ENCODE measurements around the gene TMEM114.

- TF ChIP-seq EZH2phosphoT487 (IDR thresholded peaks at IDR 0.05; ENCODE audit: insufficient read depth, low read depth) (no peak), EZH2 (IDR thresholded peaks at IDR 0.05; ENCODE audit: insufficient read depth, poor library complexity, severe bottlenecking) (no peak)
These were observed 10.8 kb downstream of the TMEM114 start for GRCh38 chr16:8579559-8579958.
